Stimulated activated CD8-positive, alpha-beta memory T cell treated with anti-CD3 and anti-CD28 coated beads, Interleukin-15, amount 100 ng/mL, for 24 hours (primary cell): Measurements from ENCODE around the gene KLHDC1.
"Not testable (repeated sequence)": the region's sequence is repeated elsewhere in the genome, so short reads cannot be mapped to it uniquely, and the experiment has no call there.

Experiments
- DNase-seq: peaks from one replicate; pipeline ENCODE4 v3.0.0-alpha.2; 2020; ENCODE audit warnings: low read depth

Gene KLHDC1

GRCh38 chr14:49692811-49693734, at the start of gene KLHDC1:
Gene KLHDC1 (plus strand): TSS chr14:49693120. CDS start chr14:49693195, 75 bp downstream.
- peak; percentile 54 for DNase-seq

- no peak for DNase-seq
Measured at GRCh38 chr14:49653508-49653907, 39.4 kb upstream of the KLHDC1 start.

- DNase-seq = no peak
Measured at GRCh38 chr14:49654511-49654910, 38.4 kb upstream of the KLHDC1 start.

DNA sequence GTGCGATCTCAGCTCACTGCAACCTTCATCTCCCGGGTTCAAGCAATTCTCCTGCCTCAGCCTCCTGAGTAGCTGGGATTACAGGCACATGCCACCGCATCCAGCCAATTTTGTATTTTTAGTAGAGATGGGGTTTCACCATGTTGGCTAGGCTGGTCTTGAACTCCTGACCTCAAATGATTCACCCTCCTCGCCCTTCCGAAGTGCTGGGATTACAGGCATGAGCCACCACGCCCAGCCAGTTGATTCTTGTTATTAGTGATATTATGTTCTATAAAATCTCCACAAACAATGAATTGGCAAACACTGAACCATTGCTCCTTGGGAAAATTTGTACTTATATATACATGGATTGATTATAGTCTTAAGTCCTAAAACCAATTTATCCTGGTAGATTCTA, 35.4 kb upstream of the KLHDC1 start:
- not testable (repeated sequence) for DNase-seq

DNA sequence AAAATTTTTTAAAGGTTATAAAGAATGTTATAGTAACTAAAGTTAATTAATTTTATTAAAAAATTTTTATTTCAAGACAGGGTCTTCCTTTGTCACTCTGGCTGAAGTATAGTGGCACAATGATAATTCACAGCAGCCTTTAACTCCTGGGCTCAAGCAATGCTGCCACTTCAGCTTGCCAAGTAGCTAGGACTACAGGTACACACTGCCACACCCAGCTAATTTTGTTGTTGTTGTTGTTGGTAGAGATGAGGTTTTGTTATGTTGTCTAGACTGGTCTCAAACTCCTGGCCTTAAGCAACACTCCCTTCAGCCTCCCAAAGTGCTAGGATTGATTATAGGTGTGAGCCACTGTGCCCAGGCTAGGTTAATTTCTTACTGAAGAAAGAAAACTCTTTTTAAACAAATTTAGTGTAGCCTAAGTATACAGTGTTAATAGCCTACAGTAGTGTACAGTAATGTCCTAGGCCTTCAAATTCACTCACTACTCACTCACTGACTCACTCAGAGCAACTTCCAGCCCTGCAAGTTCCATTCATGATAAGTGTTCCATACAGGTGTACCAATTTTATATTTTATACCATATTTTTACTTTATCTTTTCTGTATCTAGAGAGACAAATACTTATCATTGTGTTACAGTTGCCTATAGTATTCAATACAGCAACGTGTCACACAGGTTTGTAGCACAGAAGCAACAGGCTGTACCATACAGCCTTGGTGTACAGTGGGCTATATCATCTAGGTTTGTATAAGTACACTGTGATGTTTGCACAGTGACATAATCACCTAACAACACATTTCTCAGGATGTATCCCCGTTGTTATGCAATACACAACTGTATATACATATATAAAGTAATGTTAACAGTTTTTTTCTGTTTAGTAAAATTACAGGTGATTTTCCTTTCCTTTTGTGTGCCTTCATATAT, 33.1 kb upstream of the KLHDC1 start:
- no peak for DNase-seq

- DNase-seq = no peak
Measured at GRCh38 chr14:49670475-49670874, 22.4 kb upstream of the KLHDC1 start.

DNA sequence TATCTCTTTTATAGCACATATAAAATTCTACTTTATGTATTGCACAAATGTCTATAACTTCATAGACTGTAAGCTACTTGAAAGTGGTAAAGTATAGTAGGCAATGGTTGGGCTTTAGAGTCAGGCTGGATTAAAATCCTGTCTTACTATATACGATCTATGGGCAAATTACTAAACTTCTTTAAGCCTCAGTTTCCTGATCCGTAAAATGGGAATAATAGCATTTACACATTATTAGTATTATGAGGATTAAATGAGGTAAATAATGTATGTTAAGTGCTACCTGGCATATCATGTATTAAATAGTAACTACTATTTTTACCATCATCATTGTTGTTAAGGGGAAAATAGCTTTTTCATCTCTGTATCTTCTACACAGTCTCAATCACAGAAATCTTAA, 19.3 kb upstream of the KLHDC1 start:
- no peak for DNase-seq

DNA sequence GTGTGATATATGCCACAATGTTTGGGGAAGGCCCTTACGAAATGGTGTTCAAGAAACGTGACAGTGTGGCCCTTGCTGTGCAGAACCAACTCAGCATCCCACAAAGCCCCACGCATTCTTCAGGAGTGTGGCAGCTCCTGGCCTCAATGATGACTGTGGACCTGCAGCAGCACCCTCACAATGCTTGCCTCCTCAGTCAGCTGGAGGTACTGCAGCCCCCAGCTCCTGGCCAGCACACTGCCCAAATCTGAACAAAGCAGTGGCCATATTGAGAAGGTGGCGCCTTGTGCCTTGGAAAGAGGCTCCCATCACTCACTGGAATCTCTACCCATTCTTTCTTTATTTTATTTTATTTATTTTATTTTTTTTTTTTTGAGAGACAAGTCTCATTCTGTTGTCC, 15.3 kb upstream of the KLHDC1 start:
- no peak for DNase-seq

GRCh38 chr14:49679271-49679670, 13.6 kb upstream of the KLHDC1 start:
- no peak for DNase-seq

- DNase-seq = no peak
Measured at GRCh38 chr14:49686425-49686824, 6.5 kb upstream of the KLHDC1 start.

GRCh38 chr14:49687942-49688700, 4.8 kb upstream of the KLHDC1 start, which contains the start of gene POLE2:
Gene POLE2 (minus strand): TSS chr14:49688214. CDS start chr14:49688203, 11 bp downstream.
- DNase-seq = peak; percentile 71

DNA sequence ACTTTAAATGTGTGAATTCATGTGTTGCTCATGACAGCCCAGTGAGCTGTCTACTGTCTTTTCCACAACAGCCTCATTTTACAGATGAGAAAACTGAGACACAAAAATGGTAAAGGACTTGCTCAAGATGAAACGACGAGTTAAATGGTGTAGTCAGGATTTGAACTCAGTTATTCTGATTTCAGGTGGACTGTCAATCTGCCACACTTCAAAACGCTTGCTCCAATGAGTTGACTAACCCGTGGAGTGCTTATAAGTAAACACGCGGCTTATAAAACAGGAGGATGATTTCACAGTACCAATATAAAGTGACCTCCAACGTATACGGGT, 4.3 kb upstream of the KLHDC1 start:
- DNase-seq = no peak

GRCh38 chr14:49691031-49691430, 1.9 kb upstream of the KLHDC1 start:
- no peak for DNase-seq

GRCh38 chr14:49692193-49692757, 645 bp upstream of the KLHDC1 start:
- DNase-seq = no peak

DNA sequence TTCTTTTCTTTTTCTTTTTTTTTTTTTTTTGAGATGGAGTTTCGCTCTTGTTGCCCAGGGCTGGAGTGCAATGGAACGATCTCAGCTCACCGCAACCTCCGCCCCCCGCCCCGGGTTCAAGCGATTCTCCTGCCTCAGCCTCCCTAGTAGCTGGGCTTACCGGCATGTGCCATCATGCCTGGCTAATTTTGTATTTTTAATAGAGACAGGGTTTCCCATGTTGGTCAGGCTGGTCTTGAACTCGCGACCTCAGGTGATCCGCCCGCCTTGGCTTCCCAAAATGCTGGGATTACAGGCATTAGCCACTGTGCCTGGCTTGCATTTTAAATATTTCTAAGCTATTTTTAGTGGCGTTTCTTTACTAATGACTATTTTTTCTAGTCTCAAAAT, 810 bp downstream of the KLHDC1 start:
- not testable (repeated sequence) for DNase-seq

GRCh38 chr14:49702725-49703124, 9.8 kb downstream of the KLHDC1 start:
- DNase-seq = no peak

- DNase-seq = no peak
Measured at GRCh38 chr14:49703965-49704364, 11.0 kb downstream of the KLHDC1 start.

- not testable (repeated sequence) for DNase-seq
Measured at GRCh38 chr14:49704471-49704870, 11.6 kb downstream of the KLHDC1 start.

DNA sequence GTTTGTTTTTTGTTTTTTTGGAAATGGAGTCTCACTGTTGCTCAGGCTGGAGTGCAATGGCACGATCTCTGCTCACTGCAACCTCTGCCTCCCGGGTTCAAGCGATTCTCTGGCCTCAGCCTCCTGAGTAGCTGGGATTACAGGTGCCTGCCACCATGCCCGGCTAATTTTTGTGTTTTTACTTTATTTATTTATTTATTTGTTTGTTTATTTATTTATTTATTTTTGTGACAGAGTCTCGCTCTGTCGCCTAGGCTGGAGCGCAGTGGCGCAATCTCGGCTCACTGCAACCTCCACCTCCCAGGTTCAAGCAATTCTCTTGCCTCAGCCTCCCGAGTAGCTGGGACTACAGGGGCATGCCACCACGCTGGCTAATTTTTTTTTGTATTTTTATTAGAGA, 18.1 kb downstream of the KLHDC1 start:
- DNase-seq = not testable (repeated sequence)

- DNase-seq = no peak
Measured at GRCh38 chr14:49720744-49721143, 27.8 kb downstream of the KLHDC1 start.

DNA sequence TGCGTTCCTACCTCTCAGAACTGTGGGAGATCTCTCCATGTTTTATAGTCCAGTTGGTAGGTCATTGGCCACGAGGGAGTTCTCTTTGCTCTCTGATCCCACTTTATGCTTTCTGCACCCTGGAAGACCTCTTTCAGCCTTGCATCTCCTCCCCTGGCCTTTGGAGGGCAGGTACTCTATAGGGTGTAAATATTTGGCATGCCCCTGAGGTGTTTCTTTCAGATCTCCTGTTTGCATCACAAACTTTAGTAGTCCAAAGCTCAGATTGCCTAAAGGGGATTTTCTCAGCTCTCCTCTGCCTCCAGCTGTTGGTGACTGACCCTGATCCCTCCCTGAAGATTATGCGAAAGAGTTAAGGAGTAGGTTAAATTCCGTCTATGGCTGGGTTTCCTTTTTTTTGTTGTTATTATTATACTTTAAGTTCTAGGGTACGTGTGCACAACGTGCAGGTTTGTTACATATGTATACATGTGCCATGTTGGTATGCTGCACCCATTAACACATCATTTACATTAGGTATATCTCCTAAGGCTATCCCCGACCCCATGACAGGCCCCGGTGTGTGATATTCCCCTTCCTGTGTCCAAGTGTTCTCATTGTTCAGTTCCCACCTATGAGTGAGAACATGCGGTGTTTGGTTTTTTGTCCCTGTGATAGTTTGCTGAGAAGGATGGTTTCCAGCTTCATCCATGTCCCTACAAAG, 29.0 kb downstream of the KLHDC1 start:
- not testable (repeated sequence) for DNase-seq
